ENCODE results near the gene AMFR.

The AMFR gene

DNA sequence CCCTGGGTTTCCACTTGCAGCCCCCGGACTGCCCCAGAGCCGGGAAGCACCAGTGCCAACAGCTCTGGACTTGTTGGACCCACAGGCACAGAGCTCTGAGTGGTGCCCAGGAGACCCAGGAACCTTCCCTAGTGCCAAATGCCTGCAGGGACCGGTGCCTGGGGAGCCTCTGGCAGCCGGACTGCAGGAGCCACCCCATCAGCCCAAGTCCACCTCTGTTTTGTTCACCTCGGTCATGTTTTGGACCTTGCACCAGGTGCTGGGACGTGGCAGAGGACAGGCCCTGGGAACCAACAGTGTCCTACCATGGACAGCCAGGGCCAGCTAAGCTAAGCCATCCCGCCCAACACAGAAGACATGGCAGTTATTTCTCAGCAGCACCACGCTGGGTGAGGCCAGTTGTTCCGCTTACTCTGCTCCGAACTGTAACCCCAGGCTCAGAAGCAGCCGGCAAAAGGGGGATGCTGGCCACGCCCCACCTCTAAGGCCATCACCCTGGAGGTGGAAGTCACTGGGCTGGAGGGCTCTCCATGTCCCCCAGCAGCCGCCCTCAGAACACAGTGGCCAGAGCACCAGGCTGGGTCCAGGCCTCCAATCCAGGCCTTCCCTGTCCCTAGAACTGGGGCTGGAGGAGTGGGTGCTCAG lies 79.8 kb downstream of the AMFR start:
- no peak for DNase-seq

- no peak for DNase-seq
These were observed 80.6 kb downstream of the AMFR start for GRCh38 chr16:56344518-56345405.

DNA sequence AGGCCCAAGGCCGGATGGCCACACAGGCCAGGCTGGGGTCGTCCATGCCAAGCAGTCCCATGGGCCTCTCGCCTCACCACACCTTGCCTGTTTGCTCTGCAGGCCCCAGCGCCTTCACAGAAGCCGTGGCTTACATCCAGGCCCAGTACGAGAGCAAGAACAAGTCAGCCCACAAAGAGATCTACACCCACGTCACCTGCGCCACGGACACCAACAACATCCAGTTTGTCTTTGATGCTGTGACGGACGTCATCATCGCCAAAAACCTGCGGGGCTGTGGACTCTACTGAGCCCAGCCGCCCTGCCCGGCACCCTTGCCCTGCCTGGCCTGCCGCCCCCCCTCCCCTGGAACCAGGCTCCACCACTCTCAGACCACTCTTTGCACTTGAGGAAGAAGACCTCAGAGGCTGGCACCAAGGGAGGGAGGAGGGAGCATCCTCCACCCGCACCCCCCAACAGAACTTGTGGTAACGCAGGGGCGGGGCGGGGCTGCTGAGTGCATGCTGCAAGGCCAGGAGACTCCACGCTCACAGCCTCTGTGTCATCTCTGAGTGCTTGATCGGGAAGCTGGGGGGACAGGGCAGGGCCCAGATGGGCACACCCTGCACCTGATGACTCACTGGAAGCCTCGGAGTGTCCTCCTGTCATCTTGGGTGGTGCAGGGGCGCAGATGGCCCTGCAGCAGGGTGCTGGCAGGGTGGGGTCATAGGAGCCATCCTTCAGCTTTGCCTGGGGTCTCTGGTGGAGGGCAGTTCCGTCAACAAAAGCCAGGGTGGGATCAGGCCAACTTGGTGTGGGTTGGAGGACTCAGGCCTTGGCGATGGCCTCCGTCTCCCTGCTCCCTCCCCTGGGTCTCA lies 81.5 kb downstream of the AMFR start:
- DNase-seq, result no peak

GRCh38 chr16:56341656-56342399 lies 83.5 kb downstream of the AMFR start:
- DNase-seq, result no peak

DNA sequence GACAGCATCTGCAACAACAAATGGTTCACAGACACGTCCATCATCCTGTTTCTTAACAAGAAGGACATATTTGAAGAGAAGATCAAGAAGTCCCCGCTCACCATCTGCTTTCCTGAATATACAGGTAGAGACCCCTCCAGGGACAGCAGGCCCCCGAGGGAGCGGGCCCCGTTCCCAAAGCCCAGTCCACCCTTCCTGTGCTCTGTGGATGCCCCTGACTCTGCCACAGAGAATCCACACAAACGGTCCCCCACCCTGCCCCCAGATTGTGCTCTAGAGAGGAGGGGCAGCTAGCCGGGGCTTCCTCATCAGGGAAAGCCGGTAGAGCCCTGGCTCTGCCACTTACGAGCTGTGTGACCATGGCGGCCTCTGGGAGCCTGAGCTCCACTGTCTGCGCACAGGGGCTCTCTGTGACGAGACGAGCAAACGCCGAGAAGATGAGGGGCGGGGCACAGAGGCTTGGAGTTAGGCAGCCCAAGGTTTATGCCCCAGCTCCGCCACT lies 84.4 kb downstream of the AMFR start:
- DNase-seq, result no peak

- no peak for DNase-seq
These were observed 84.9 kb downstream of the AMFR start for GRCh38 chr16:56340416-56340815.

GRCh38 chr16:56339431-56340195 lies 85.7 kb downstream of the AMFR start:
- DNase-seq, result no peak

- DNase-seq, result no peak
These were observed 86.6 kb downstream of the AMFR start for GRCh38 chr16:56338566-56339318.

GRCh38 chr16:56337858-56338325 lies 87.5 kb downstream of the AMFR start:
- no peak for DNase-seq

- DNase-seq, result no peak
These were observed 88.1 kb downstream of the AMFR start for GRCh38 chr16:56337131-56337857.

DNA sequence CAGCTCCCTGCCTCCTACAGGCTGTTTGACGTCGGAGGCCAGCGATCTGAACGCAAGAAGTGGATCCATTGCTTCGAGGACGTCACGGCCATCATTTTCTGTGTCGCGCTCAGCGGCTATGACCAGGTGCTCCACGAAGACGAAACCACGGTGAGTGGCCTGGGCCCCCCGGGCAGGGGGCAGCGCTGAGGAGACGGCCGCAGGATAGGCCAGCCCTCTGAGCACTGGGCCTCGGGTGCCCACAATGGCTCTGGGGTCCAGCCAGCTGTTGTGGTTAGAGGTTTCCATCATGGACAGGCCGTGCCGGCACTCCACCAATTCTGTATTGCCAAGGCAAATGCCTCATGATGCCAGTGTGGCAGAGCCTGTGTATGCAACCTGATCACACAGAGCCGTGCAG lies 88.6 kb downstream of the AMFR start:
- no peak for DNase-seq

GRCh38 chr16:56336071-56336688 lies 89.2 kb downstream of the AMFR start:
- no peak for DNase-seq

GRCh38 chr16:56334761-56335160 lies 90.6 kb downstream of the AMFR start:
- no peak for DNase-seq

- no peak for DNase-seq
These were observed 92.8 kb downstream of the AMFR start for GRCh38 chr16:56332464-56333079.

GRCh38 chr16:56331915-56332314 lies 93.4 kb downstream of the AMFR start:
- DNase-seq, result no peak

GRCh38 chr16:56331399-56331798 lies 93.9 kb downstream of the AMFR start:
- DNase-seq, result no peak

DNA sequence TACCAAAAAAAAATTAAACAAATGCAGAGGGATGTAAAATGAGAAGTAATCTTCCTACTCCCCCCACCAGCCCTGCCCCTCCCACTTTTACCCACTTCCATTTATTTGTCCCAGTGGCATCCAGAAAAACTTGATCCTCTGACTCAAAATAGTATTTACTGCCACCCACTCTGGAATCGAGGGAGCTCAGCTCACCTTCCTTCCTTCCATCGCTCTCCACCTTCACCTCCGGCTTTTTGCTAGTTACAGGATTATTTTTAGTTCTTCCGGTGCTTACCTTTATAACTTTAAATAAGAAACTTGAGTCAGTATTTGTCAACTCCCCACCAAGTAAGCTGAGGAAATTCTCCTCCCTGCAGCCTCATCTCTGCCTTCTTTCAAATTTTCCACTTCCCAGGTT lies 94.9 kb downstream of the AMFR start:
- no peak for DNase-seq

- no peak for DNase-seq
These were observed 95.5 kb downstream of the AMFR start for GRCh38 chr16:56329887-56330286.
